Esophagus squamous epithelium (tissue), 5 donors: ENCODE results near the gene PTPRT. TPM values are rescaled to one million over a fixed set of nuclear protein-coding genes. Genes with fewer than 3 reads are reported as not detected.
"Not testable (repeated sequence)": the region's sequence is repeated elsewhere in the genome, so short reads cannot be mapped to it uniquely, and the experiment has no call there.

Experiments
- DNase-seq: peaks from one replicate; lab custom pipeline; 2025; lab: John Stamatoyannopoulos, UW
- H3K27ac ChIP-seq, 4 donors: fragments of 200-600 bp; sonication (generic); one replicate each; pipeline ENCODE4 v1.5.1; 2016 to 2019; ENCODE audit warnings: mild to moderate bottlenecking in 1 of 4
- H3K27me3 ChIP-seq, 4 donors: fragments of 200-600 bp; sonication (generic); 1 replicate in 3 of 4; 2 replicates in 1 of 4; pipeline versions ENCODE4 v1.5.1 to v1.6.0; 2017 to 2021; ENCODE audit warnings: antibody characterized with exemption in 1 of 4
- H3K36me3 ChIP-seq, 3 donors: fragments of 200-600 bp; sonication (generic); one replicate each; pipeline ENCODE4 v1.5.1; 2016 to 2019
- H3K4me1 ChIP-seq, 3 donors: fragments of 200-600 bp; sonication (generic); one replicate each; pipeline ENCODE4 v1.5.1; 2017 to 2019
- H3K4me3 ChIP-seq, 4 donors: fragments of 200-600 bp; sonication (generic); 1 replicate in 3 of 4; 2 replicates in 1 of 4; pipeline ENCODE4 v1.5.1; 2016 to 2019; ENCODE audit warnings: mild to moderate bottlenecking in 2 of 4, moderate library complexity in 1 of 4
- H3K9me3 ChIP-seq, 3 donors: fragments of 200-600 bp; sonication (generic); one replicate each; pipeline ENCODE4 v1.5.1; 2016 to 2019
- CTCF ChIP-seq, 6 experiments: fragments of 450-650 bp in 4 of 6; fragments of 200-600 bp in 2 of 6; sonication (generic) in 2 of 6; IDR thresholded peaks; one replicate each; pipeline ENCODE4 v1.5.1; 2016 to 2019; ENCODE audit warnings: antibody characterized with exemption in 6 of 6, mild to moderate bottlenecking in 4 of 6, moderate library complexity in 4 of 6
- POLR2A ChIP-seq, 4 donors: fragments of 450-650 bp; IDR thresholded peaks; one replicate each; pipeline ENCODE4 v1.6.1; 2017; ENCODE audit warnings: antibody characterized with exemption in 4 of 4, mild to moderate bottlenecking in 4 of 4, moderate library complexity in 3 of 4
- WGBS, 2 donors: methylation state at CpG; one replicate each; pipeline ENCODE4 v1.1.5; 2018; 5-methylcytosine and 5-hydroxymethylcytosine counted together
- intact Hi-C: fragments of 100-400 bp; cut with DNase I; formaldehyde crosslinking; loops from one replicate; pipeline ENCODE4 v1.15.0; 2022
- total RNA-seq, 4 donors: library from RNA; depleted of rRNA; stranded (reverse); fragments of >200 nt; gene quantifications; one replicate each; pipeline ENCODE4 v1.1.0, GENCODE V29; 2016
- donor health status: DM: yes; HTN: yes; CAD: no.

Gene PTPRT
- total RNA-seq, 4 donors from 2014 or later = under 0.01 to 0.06 TPM; not detected in 2

- Histone ChIP-seq H3K27me3 (no peaks in the 10 kb centered on the region), H3K36me3 (no peaks in the 10 kb centered on the region), H3K27ac (no peak overlapping the region), H3K4me3 (no peak overlapping the region), H3K4me1 (no peaks in the 10 kb centered on the region), H3K9me3 (no peaks in the 10 kb centered on the region)
- TF ChIP-seq POLR2A (IDR thresholded peaks at IDR 0.05) (no peak), CTCF (IDR thresholded peaks at IDR 0.05) (no peak)
- 76 to 78% methylated on average over 4 of the region's 4 CpGs for WGBS, 2 donors
- intact Hi-C loops = no loop called here
- no peak for DNase-seq
Measured at GRCh38 chr20:43170771-43171170, 18.9 kb downstream of the PTPRT start.

GRCh38 chr20:43167615-43168014 lies 22.1 kb downstream of the PTPRT start:
- H3K36me3 ChIP-seq = no peaks in the 10 kb centered on the region
- H3K4me1 ChIP-seq = no peaks in the 10 kb centered on the region
- H3K27ac ChIP-seq = no peak overlapping the region
- no peaks in the 10 kb centered on the region for H3K9me3 ChIP-seq
- no peak for TF ChIP-seq CTCF (IDR thresholded peaks at IDR 0.05)
- no peak for TF ChIP-seq POLR2A (IDR thresholded peaks at IDR 0.05)
- intact Hi-C loops = no loop called here
- no peak overlapping the region for H3K4me3 ChIP-seq
- DNase-seq = no peak
- H3K27me3 ChIP-seq = no peaks in the 10 kb centered on the region

GRCh38 chr20:43167021-43167420 lies 22.7 kb downstream of the PTPRT start:
- no peak overlapping the region for H3K27ac ChIP-seq
- TF ChIP-seq CTCF (IDR thresholded peaks at IDR 0.05) = no peak
- no peak for TF ChIP-seq POLR2A (IDR thresholded peaks at IDR 0.05)
- no peaks in the 10 kb centered on the region for H3K4me1 ChIP-seq
- H3K9me3 ChIP-seq = no peaks in the 10 kb centered on the region
- no peak overlapping the region for H3K4me3 ChIP-seq
- 78% methylated on average over 1 of the region's 1 CpG for WGBS, 2 donors
- H3K27me3 ChIP-seq = no peaks in the 10 kb centered on the region
- H3K36me3 ChIP-seq = no peaks in the 10 kb centered on the region
- intact Hi-C loops = no loop called here
- no peak for DNase-seq

- H3K9me3 ChIP-seq = no peaks in the 10 kb centered on the region
- WGBS, 2 donors = 74 to 92% methylated on average over 6 of the region's 6 CpGs
- H3K4me1 ChIP-seq = no peaks in the 10 kb centered on the region
- no peaks in the 10 kb centered on the region for H3K27me3 ChIP-seq
- intact Hi-C loops = no loop called here
- TF ChIP-seq CTCF (IDR thresholded peaks at IDR 0.05) = no peak
- no peak for TF ChIP-seq POLR2A (IDR thresholded peaks at IDR 0.05)
- no peak overlapping the region for H3K27ac ChIP-seq
- H3K4me3 ChIP-seq = no peak overlapping the region
- H3K36me3 ChIP-seq = no peaks in the 10 kb centered on the region
- DNase-seq = no peak
Measured at GRCh38 chr20:43165611-43166010, 24.1 kb downstream of the PTPRT start.

- intact Hi-C loops, H3K27me3 ChIP-seq: not testable (repeated sequence)
Measured at GRCh38 chr20:43164736-43165135, 25.0 kb downstream of the PTPRT start.

GRCh38 chr20:43161716-43162115 lies 28.0 kb downstream of the PTPRT start:
- no peak overlapping the region for H3K4me3 ChIP-seq
- H3K27me3 ChIP-seq = peaks cover 0 to 3% (median 0%) of the 10 kb centered on the region in 4 donors
- H3K4me1 ChIP-seq = no peaks in the 10 kb centered on the region
- no peak overlapping the region for H3K27ac ChIP-seq
- intact Hi-C loops = no loop called here
- H3K9me3 ChIP-seq = no peaks in the 10 kb centered on the region
- WGBS, 2 donors = 44 to 62% methylated on average over 5 to 6 of the region's 6 CpGs
- TF ChIP-seq CTCF (IDR thresholded peaks at IDR 0.05) (no peak), POLR2A (IDR thresholded peaks at IDR 0.05) (no peak)
- H3K36me3 ChIP-seq = no peaks in the 10 kb centered on the region
- DNase-seq = no peak

More at GRCh38 chr20:43164736-43165135, 25.0 kb downstream of the PTPRT start:
- not testable (repeated sequence) for H3K36me3 ChIP-seq, DNase-seq, H3K4me1 ChIP-seq, H3K4me3 ChIP-seq, H3K9me3 ChIP-seq, H3K27ac ChIP-seq
- WGBS, 2 donors = 40 to 42% methylated on average over 1 of the region's 1 CpG
